GM10248 (cell line): ENCODE results near the gene NEGR1.

ENCODE experiments used
- CTCF ChIA-PET: fragments of 300-600 bp; sonication (Branson Sonifier 250); formaldehyde crosslinking; extraction: SDS; loops from one replicate; lab custom pipeline; 2021; ENCODE audit warnings: antibody characterized with exemption; lab: Yijun Ruan, JAX
- POLR2A ChIA-PET: fragments of 350-650 bp; sonication (Branson Sonifier 250); formaldehyde crosslinking; extraction: SDS; loops from one replicate; lab custom pipeline; 2020; ENCODE audit warnings: antibody characterized with exemption; lab: Yijun Ruan, JAX
- DNase-seq: peaks from one replicate; pipeline ENCODE4 v3.0.0; 2012; ENCODE audit errors: extremely low spot score
- CTCF ChIP-seq: IDR thresholded peaks from 2 replicates; pipeline ENCODE4 v1.5.1; 2012; ENCODE audit warnings: mild to moderate bottlenecking, low read depth; ENCODE audit errors: extremely low read depth, missing control alignments, control extremely low read depth

NEGR1 gene

GRCh38 chr1:71719330-71719729 lies 563.0 kb downstream of the NEGR1 start:
- ChIA-PET CTCF (no interaction called here), POLR2A (no interaction called here)
- TF ChIP-seq CTCF = no peak
- DNase-seq = no peak

GRCh38 chr1:71717186-71717585 lies 565.2 kb downstream of the NEGR1 start:
- TF ChIP-seq CTCF = no peak
- POLR2A ChIA-PET = no interaction called here
- CTCF ChIA-PET = no interaction called here
- DNase-seq = no peak

- ChIA-PET POLR2A (no interaction called here), CTCF (no interaction called here)
- no peak for TF ChIP-seq CTCF
- no peak for DNase-seq
These were observed 570.9 kb downstream of the NEGR1 start for GRCh38 chr1:71711456-71711855.

GRCh38 chr1:71706029-71706671 lies 576.2 kb downstream of the NEGR1 start:
- no peak for TF ChIP-seq CTCF
- ChIA-PET CTCF (interaction anchor here (0.7 kb wide), 1 partner anchor 154 kb away, joined by 3 read pairs; no protein-coding TSS in a partner anchor), POLR2A (no interaction called here)
- DNase-seq = no peak

- TF ChIP-seq CTCF = no peak
- no peak for DNase-seq
- CTCF ChIA-PET = no interaction called here
- POLR2A ChIA-PET = no interaction called here
These were observed 584.2 kb downstream of the NEGR1 start for GRCh38 chr1:71698186-71698585.

- no peak for TF ChIP-seq CTCF
- ChIA-PET POLR2A (no interaction called here), CTCF (no interaction called here)
These were observed 586.5 kb downstream of the NEGR1 start for GRCh38 chr1:71695821-71696220.

More at GRCh38 chr1:71695821-71696220, 586.5 kb downstream of the NEGR1 start:
- no peak for DNase-seq
